Raji (cell line): Measurements from ENCODE around the gene BAAT.

Experiments
- POLR2A ChIP-seq: IDR thresholded peaks from 2 replicates; pipeline ENCODE4 v1.6.1; 2011; ENCODE audit warnings: low read depth, low read length, control low read depth; ENCODE audit not compliant: insufficient read depth

BAAT gene

GRCh38 chr9:101380295-101380694, 4.5 kb downstream of the BAAT start:
- no peak for TF ChIP-seq POLR2A

- no peak for TF ChIP-seq POLR2A
These were observed 8.5 kb downstream of the BAAT start for GRCh38 chr9:101376111-101376848.

- TF ChIP-seq POLR2A: no peak
These were observed 9.3 kb downstream of the BAAT start for GRCh38 chr9:101375546-101375945.

GRCh38 chr9:101372327-101373118, 12.3 kb downstream of the BAAT start:
- no peak for TF ChIP-seq POLR2A

- no peak for TF ChIP-seq POLR2A
These were observed 13.0 kb downstream of the BAAT start for GRCh38 chr9:101371813-101372212.

- no peak for TF ChIP-seq POLR2A
These were observed 14.8 kb downstream of the BAAT start for GRCh38 chr9:101369884-101370531.

GRCh38 chr9:101369286-101369685, 15.5 kb downstream of the BAAT start:
- no peak for TF ChIP-seq POLR2A

- TF ChIP-seq POLR2A: no peak
These were observed 17.5 kb downstream of the BAAT start for GRCh38 chr9:101367323-101367722.

GRCh38 chr9:101366038-101366756, 18.6 kb downstream of the BAAT start:
- no peak for TF ChIP-seq POLR2A

GRCh38 chr9:101365181-101365580, 19.6 kb downstream of the BAAT start:
- no peak for TF ChIP-seq POLR2A

- TF ChIP-seq POLR2A: no peak
These were observed 22.4 kb downstream of the BAAT start for GRCh38 chr9:101362450-101362849.

- TF ChIP-seq POLR2A: no peak
These were observed 24.2 kb downstream of the BAAT start for GRCh38 chr9:101360647-101361046.

- TF ChIP-seq POLR2A: no peak
These were observed 25.1 kb downstream of the BAAT start for GRCh38 chr9:101359679-101360078.

GRCh38 chr9:101356619-101357018, 28.2 kb downstream of the BAAT start:
- TF ChIP-seq POLR2A: no peak
